ENCODE measurements around the gene PIK3CD. TPM values are rescaled to one million over a fixed set of nuclear protein-coding genes. Genes with fewer than 3 reads are reported as not detected.

The PIK3CD gene
- total and polyA plus RNA-seq, 4 donors: 1.8 to 11.3 (median 3.4) TPM

DNA sequence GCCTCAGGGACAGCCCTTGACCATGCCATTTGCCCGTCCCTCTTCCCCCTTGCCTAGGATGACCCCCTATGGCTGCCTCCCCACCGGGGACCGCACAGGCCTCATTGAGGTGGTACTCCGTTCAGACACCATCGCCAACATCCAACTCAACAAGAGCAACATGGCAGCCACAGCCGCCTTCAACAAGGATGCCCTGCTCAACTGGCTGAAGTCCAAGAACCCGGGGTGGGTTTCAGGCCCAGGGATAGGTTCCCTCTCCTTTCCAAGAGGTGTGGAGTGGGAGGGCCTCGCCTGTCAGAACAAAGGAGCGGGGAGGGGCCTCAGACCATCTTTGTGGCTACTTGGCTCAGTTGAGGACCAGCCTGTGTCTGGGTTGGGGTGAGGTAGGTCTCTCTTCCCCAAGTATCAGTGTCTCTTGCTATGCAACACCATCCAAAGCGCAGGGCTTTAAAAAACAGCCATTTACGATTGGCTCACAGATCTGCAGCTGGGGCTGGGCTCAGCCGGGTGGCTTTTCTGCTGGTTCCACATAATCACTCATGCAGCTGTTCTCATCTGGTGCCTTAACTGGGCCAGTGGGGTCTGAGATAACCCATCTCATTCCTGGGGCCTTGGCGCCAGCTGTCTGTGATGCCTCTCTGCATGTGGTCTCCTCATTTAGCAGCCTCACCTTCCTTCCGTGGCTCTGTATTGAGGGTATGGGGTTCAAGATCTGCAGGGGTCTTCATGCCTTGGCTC lies 71.7 kb downstream of the PIK3CD start:
- 98% methylated on average over 14 of the region's 14 CpGs for WGBS
- Histone ChIP-seq H3K27ac (ENCODE audit: low read depth in 1 of 2, low read length in 2 of 2) (no peak overlapping the region), H3K36me3 (ENCODE audit: control insufficient read depth in 4 of 4, insufficient read depth in 3 of 4, low read depth in 1 of 4, low read length in 3 of 4) (peaks cover 0 to 10% (median 4%) of the 10 kb centered on the region in 4 donors)

More for the DNA sequence above, 71.7 kb downstream of the PIK3CD start:
- no peaks in the 10 kb centered on the region for H3K27me3 ChIP-seq (ENCODE audit: control insufficient read depth in 4 of 4, insufficient read depth in 4 of 4, low read length in 3 of 4)
- H3K4me1 ChIP-seq (ENCODE audit: control insufficient read depth in 4 of 4, insufficient read depth in 4 of 4, low read length in 3 of 4): peaks cover 0 to 4% (median 0%) of the 10 kb centered on the region in 4 donors
- H3K4me3 ChIP-seq (ENCODE audit: low read depth in 1 of 3, low read length in 3 of 3): no peak overlapping the region
- H3K9ac ChIP-seq (ENCODE audit: low read depth in 1 of 2, low read length in 2 of 2): no peak overlapping the region
- H3K9me3 ChIP-seq (ENCODE audit: control insufficient read depth in 4 of 4, low read length in 3 of 4): no peaks in the 10 kb centered on the region
- DNase-seq (ENCODE audit: low spot score): no peak
- TF ChIP-seq YY1 (IDR thresholded peaks at IDR 0.05): no peak
- no peak for TF ChIP-seq RAD21 (IDR thresholded peaks at IDR 0.05)
- TF ChIP-seq, protein P1, sequence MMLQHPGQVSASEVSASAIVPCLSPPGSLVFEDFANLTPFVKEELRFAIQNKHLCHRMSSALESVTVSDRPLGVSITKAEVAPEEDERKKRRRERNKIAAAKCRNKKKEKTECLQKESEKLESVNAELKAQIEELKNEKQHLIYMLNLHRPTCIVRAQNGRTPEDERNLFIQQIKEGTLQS (IDR thresholded peaks at IDR 0.05): no peak
- TF ChIP-seq JUND (IDR thresholded peaks at IDR 0.05): no peak
- no peak for TF ChIP-seq GABPA (IDR thresholded peaks at IDR 0.05 in 1 of 2, conservative IDR thresholded peaks at IDR 0.05 in 1 of 2)
- TF ChIP-seq EGR1 (IDR thresholded peaks at IDR 0.05; ENCODE audit: low read depth in 2 of 2): no peak
- TF ChIP-seq HNF4G (IDR thresholded peaks at IDR 0.05): no peak
- no peak for TF ChIP-seq SP1 (IDR thresholded peaks at IDR 0.05)
- TF ChIP-seq TAF1 (conservative IDR thresholded peaks at IDR 0.05): no peak
- no peak for TF ChIP-seq FOXA2 (IDR thresholded peaks at IDR 0.05)
- TF ChIP-seq HNF4A (conservative IDR thresholded peaks at IDR 0.05): no peak
- no peak for TF ChIP-seq RXRA (IDR thresholded peaks at IDR 0.05)
- no peak for TF ChIP-seq NR2F2 (IDR thresholded peaks at IDR 0.05)
- TF ChIP-seq FOXA1 (IDR thresholded peaks at IDR 0.05): no peak
- TF ChIP-seq, protein P2, sequence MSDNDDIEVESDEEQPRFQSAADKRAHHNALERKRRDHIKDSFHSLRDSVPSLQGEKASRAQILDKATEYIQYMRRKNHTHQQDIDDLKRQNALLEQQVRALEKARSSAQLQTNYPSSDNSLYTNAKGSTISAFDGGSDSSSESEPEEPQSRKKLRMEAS (IDR thresholded peaks at IDR 0.05): no peak
- TF ChIP-seq, protein P3, sequence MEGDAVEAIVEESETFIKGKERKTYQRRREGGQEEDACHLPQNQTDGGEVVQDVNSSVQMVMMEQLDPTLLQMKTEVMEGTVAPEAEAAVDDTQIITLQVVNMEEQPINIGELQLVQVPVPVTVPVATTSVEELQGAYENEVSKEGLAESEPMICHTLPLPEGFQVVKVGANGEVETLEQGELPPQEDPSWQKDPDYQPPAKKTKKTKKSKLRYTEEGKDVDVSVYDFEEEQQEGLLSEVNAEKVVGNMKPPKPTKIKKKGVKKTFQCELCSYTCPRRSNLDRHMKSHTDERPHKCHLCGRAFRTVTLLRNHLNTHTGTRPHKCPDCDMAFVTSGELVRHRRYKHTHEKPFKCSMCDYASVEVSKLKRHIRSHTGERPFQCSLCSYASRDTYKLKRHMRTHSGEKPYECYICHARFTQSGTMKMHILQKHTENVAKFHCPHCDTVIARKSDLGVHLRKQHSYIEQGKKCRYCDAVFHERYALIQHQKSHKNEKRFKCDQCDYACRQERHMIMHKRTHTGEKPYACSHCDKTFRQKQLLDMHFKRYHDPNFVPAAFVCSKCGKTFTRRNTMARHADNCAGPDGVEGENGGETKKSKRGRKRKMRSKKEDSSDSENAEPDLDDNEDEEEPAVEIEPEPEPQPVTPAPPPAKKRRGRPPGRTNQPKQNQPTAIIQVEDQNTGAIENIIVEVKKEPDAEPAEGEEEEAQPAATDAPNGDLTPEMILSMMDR (IDR thresholded peaks at IDR 0.05; ENCODE audit: low read depth, low read length, missing input control): no peak
- TF ChIP-seq, protein P4, sequence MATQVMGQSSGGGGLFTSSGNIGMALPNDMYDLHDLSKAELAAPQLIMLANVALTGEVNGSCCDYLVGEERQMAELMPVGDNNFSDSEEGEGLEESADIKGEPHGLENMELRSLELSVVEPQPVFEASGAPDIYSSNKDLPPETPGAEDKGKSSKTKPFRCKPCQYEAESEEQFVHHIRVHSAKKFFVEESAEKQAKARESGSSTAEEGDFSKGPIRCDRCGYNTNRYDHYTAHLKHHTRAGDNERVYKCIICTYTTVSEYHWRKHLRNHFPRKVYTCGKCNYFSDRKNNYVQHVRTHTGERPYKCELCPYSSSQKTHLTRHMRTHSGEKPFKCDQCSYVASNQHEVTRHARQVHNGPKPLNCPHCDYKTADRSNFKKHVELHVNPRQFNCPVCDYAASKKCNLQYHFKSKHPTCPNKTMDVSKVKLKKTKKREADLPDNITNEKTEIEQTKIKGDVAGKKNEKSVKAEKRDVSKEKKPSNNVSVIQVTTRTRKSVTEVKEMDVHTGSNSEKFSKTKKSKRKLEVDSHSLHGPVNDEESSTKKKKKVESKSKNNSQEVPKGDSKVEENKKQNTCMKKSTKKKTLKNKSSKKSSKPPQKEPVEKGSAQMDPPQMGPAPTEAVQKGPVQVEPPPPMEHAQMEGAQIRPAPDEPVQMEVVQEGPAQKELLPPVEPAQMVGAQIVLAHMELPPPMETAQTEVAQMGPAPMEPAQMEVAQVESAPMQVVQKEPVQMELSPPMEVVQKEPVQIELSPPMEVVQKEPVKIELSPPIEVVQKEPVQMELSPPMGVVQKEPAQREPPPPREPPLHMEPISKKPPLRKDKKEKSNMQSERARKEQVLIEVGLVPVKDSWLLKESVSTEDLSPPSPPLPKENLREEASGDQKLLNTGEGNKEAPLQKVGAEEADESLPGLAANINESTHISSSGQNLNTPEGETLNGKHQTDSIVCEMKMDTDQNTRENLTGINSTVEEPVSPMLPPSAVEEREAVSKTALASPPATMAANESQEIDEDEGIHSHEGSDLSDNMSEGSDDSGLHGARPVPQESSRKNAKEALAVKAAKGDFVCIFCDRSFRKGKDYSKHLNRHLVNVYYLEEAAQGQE (IDR thresholded peaks at IDR 0.05): no peak
- TF ChIP-seq, protein P5, sequence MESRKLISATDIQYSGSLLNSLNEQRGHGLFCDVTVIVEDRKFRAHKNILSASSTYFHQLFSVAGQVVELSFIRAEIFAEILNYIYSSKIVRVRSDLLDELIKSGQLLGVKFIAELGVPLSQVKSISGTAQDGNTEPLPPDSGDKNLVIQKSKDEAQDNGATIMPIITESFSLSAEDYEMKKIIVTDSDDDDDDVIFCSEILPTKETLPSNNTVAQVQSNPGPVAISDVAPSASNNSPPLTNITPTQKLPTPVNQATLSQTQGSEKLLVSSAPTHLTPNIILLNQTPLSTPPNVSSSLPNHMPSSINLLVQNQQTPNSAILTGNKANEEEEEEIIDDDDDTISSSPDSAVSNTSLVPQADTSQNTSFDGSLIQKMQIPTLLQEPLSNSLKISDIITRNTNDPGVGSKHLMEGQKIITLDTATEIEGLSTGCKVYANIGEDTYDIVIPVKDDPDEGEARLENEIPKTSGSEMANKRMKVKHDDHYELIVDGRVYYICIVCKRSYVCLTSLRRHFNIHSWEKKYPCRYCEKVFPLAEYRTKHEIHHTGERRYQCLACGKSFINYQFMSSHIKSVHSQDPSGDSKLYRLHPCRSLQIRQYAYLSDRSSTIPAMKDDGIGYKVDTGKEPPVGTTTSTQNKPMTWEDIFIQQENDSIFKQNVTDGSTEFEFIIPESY (IDR thresholded peaks at IDR 0.05): no peak

All from liver (tissue), 9 donors.